HepG2 (cell line): ENCODE measurements around the gene CAP2. TPM values are rescaled to one million over a fixed set of nuclear protein-coding genes. Genes with fewer than 3 reads are reported as not detected.
"Not testable (repeated sequence)": the region's sequence is repeated elsewhere in the genome, so short reads cannot be mapped to it uniquely, and the experiment has no call there.

Experiments used
- ATAC-seq: fragments of 200-7000 bp; cut with Tn5 transposase; 3 replicates; pipeline ENCODE4 v1.9.1; 2020; ENCODE audit warnings: mild to moderate bottlenecking, moderate library complexity
- BruUV-seq: library from RNA; stranded (reverse); fragments of 400-500 nt; replicated peaks from 2 replicates; lab custom pipeline; 2021; lab: Mats Ljungman, UMichigan
- CTCF ChIA-PET: fragments of 300-600 bp; formaldehyde crosslinking; extraction: SDS; loops from one replicate; lab custom pipeline; 2021; ENCODE audit warnings: low total read pairs, inconsistent platforms, low intra/inter-chr PET ratio; lab: Yijun Ruan, JAX
- POLR2A ChIA-PET: fragments of 350-600 bp; sonication (Branson Sonifier 250); formaldehyde crosslinking; loops from one replicate; lab custom pipeline; 2020; ENCODE audit warnings: antibody characterized with exemption, inconsistent platforms; lab: Yijun Ruan, JAX
- DNase-seq: peaks from one replicate; pipeline ENCODE4 v3.0.0-alpha.2; 2015; ENCODE audit warnings: low spot score
- FAIRE-seq: peaks from 3 replicates; lab custom pipeline; 2011; peaks lifted over from hg19 to GRCh38; lab: Jason Lieb, UNC
- H2AFZ ChIP-seq: one replicate; pipeline ENCODE4 v1.6.1; 2011; ENCODE audit warnings: low read length, inconsistent platforms
- H3K27ac ChIP-seq: fragments of 300-600 bp; 3 replicates; pipeline ENCODE4 v1.8.0; 2011; ENCODE audit warnings: mixed run types, mild to moderate bottlenecking, mixed read lengths, low read length, inconsistent platforms; ENCODE audit not compliant: insufficient read depth; ENCODE audit errors: extremely low read length
- H3K27me3 ChIP-seq, 2 experiments: fragments of 200-600 bp in 1 of 2; 2 replicates in 1 of 2; 3 replicates in 1 of 2; pipeline versions ENCODE4 v1.6.0 to v1.8.0; 2011; ENCODE audit warnings: low read length in 2 of 2, mild to moderate bottlenecking in 2 of 2, moderate library complexity in 2 of 2, inconsistent platforms in 1 of 2; ENCODE audit not compliant: insufficient read depth in 2 of 2, control insufficient read depth in 1 of 2
- H3K36me3 ChIP-seq, 2 experiments: fragments of 200-600 bp in 1 of 2; replicated peaks in 1 of 2; 2 replicates in 1 of 2; 3 replicates in 1 of 2; pipeline versions ENCODE4 v1.5.1 to v1.8.0; 2011; ENCODE audit warnings: low read length in 2 of 2, inconsistent platforms in 1 of 2; ENCODE audit not compliant: insufficient read depth in 2 of 2, control insufficient read depth in 1 of 2
- H3K4me1 ChIP-seq: 2 replicates; pipeline ENCODE4 v1.5.1; 2012; ENCODE audit warnings: low read length, inconsistent platforms; ENCODE audit not compliant: insufficient read depth
- H3K4me2 ChIP-seq: 2 replicates; pipeline ENCODE4 v1.6.0; 2011; ENCODE audit warnings: low read depth, low read length, inconsistent platforms
- H3K4me3 ChIP-seq, 3 experiments: fragments of 200-600 bp in 1 of 3; sonication (generic), shearing (Covaris generic) in 1 of 3; replicated peaks in 1 of 3; 2 replicates each; pipeline ENCODE4 v1.5.1; 2011 to 2016; ENCODE audit warnings: low read length in 3 of 3, inconsistent platforms in 2 of 3, low read depth in 2 of 3, mild to moderate bottlenecking in 2 of 3, control low read depth in 1 of 3, mixed read lengths in 1 of 3; ENCODE audit not compliant: insufficient read depth in 1 of 3
- H3K79me2 ChIP-seq: one replicate; pipeline ENCODE4 v1.6.1; 2011; ENCODE audit warnings: low read length, inconsistent platforms; ENCODE audit not compliant: insufficient read depth
- H3K9ac ChIP-seq: 2 replicates; pipeline ENCODE4 v1.6.0; 2011; ENCODE audit warnings: mild to moderate bottlenecking, low read depth, low read length, inconsistent platforms; ENCODE audit not compliant: insufficient read depth
- H3K9me3 ChIP-seq: 2 replicates; pipeline ENCODE4 v1.5.1; 2012; ENCODE audit warnings: mild to moderate bottlenecking, low read length
- H4K20me1 ChIP-seq: 2 replicates; pipeline ENCODE4 v1.6.0; 2011; ENCODE audit warnings: inconsistent platforms, mild to moderate bottlenecking, low read length, moderate library complexity; ENCODE audit not compliant: insufficient read depth
- ATF4 ChIP-seq, 2 experiments: fragments of 450-650 bp in 1 of 2; sonication (generic) in 1 of 2; formaldehyde crosslinking; IDR thresholded peaks; 2 replicates each; pipeline versions ENCODE4 v1.5.0 to v1.8.0; 2020 to 2022; ENCODE audit warnings: mild to moderate bottlenecking in 1 of 2, missing genetic modification reagents in 1 of 2
- ATF7 ChIP-seq, 2 experiments: fragments of 450-650 bp in 1 of 2; sonication (generic) in 1 of 2; formaldehyde crosslinking in 1 of 2; IDR thresholded peaks; 2 replicates each; pipeline versions ENCODE4 v1.4.0 to v1.6.1; 2016 to 2020; ENCODE audit warnings: antibody characterized with exemption in 1 of 2, mild to moderate bottlenecking in 1 of 2, missing genetic modification reagents in 1 of 2
- BCL6 ChIP-seq: IDR thresholded peaks from 2 replicates; pipeline ENCODE4 v1.6.1; 2016; ENCODE audit warnings: missing genetic modification reagents, missing compliant biosample characterization
- HDAC2 ChIP-seq: sonication (generic); formaldehyde crosslinking; IDR thresholded peaks from 2 replicates; pipeline ENCODE4 v1.4.0; 2020; ENCODE audit warnings: missing genetic modification reagents
- HNRNPL ChIP-seq: fragments of 200-400 bp; formaldehyde crosslinking; IDR thresholded peaks from 2 replicates; pipeline ENCODE4 v1.6.1; 2017; ENCODE audit warnings: mild to moderate bottlenecking, low read depth, low read length
- IRX3 ChIP-seq: sonication (generic); formaldehyde crosslinking; IDR thresholded peaks from 2 replicates; pipeline ENCODE4 v1.8.1; 2023; ENCODE audit warnings: mild to moderate bottlenecking, low read depth, missing genetic modification reagents, borderline replicate concordance
- JDP2 ChIP-seq: sonication (generic); formaldehyde crosslinking; IDR thresholded peaks from 2 replicates; pipeline ENCODE4 v1.8.1; 2022; ENCODE audit warnings: missing genetic modification reagents, borderline replicate concordance
- MATR3 ChIP-seq: sonication (generic); formaldehyde crosslinking; IDR thresholded peaks from 2 replicates; pipeline ENCODE4 v1.4.0; 2020; ENCODE audit warnings: missing genetic modification reagents
- MBNL3 ChIP-seq: fragments of 250-450 bp; sonication (Bioruptor Pico); conservative IDR thresholded peaks from 2 replicates; pipeline ENCODE4 v1.8.0; 2022; ENCODE audit warnings: mild to moderate bottlenecking, inconsistent platforms
- NFYB ChIP-seq: sonication (generic); formaldehyde crosslinking; IDR thresholded peaks from 2 replicates; pipeline ENCODE4 v1.4.0; 2020; ENCODE audit warnings: missing genetic modification reagents
- NFYC ChIP-seq: IDR thresholded peaks from 2 replicates; pipeline ENCODE4 v1.6.1; 2016; ENCODE audit warnings: missing genetic modification reagents, missing compliant biosample characterization
- RAD21 ChIP-seq: fragments of 450-650 bp; formaldehyde crosslinking; IDR thresholded peaks from 2 replicates; pipeline ENCODE4 v1.5.0; 2020; ENCODE audit warnings: mild to moderate bottlenecking
- ZBTB43 ChIP-seq: sonication (generic); formaldehyde crosslinking; conservative IDR thresholded peaks from 2 replicates; pipeline ENCODE4 v1.4.0; 2020; ENCODE audit warnings: missing genetic modification reagents
- ZFP82 ChIP-seq: sonication (generic); formaldehyde crosslinking; IDR thresholded peaks from 2 replicates; pipeline ENCODE4 v1.5.1; 2020; ENCODE audit warnings: mild to moderate bottlenecking, missing genetic modification reagents, borderline replicate concordance
- ZMYM4 ChIP-seq: sonication (generic); formaldehyde crosslinking; IDR thresholded peaks from 2 replicates; pipeline ENCODE4 v1.8.1; 2023; ENCODE audit warnings: mild to moderate bottlenecking, missing genetic modification reagents
- ZNF589 ChIP-seq: sonication (generic); formaldehyde crosslinking; conservative IDR thresholded peaks from 2 replicates; pipeline ENCODE4 v1.8.0; 2022; ENCODE audit warnings: mild to moderate bottlenecking, moderate library complexity, missing genetic modification reagents
- ZNF780A ChIP-seq: sonication (generic); formaldehyde crosslinking; IDR thresholded peaks from 2 replicates; pipeline ENCODE4 v1.8.0; 2022; ENCODE audit warnings: mild to moderate bottlenecking, missing genetic modification reagents, moderate library complexity
- WGBS: methylation state at CpG from one replicate; pipeline ENCODE4 v1.1.6; 2017; ENCODE audit warnings: low lambda C conversion rate; 5-methylcytosine and 5-hydroxymethylcytosine counted together
- in situ Hi-C: cut with HindIII; loops from 2 replicates; pipeline ENCODE4 v1.10.0; 2017; ENCODE audit warnings: low pct_unique_long_range_greater_than_20kb; ENCODE audit not compliant: extremely low pct_ligation_motif_present
- intact Hi-C: fragments of 100-400 bp; cut with micrococcal nuclease; formaldehyde crosslinking; loops from one replicate; pipeline ENCODE4 v1.10.0; 2022; ENCODE audit not compliant: unreplicated experiment
- polyA plus RNA-seq, 8 experiments: library from polyadenylated mRNA; depleted of rRNA in 3 of 8; stranded (reverse) in 7 of 8; unstranded in 1 of 8; fragments of >200 nt; fragmentation: Illumina TruSeq in 4 of 8; extraction: Trizol in 4 of 8; gene quantifications; 2 replicates each; pipeline versions ENCODE4 v1.2.1 to v1.2.3, GENCODE V29; 2011 to 2016; ENCODE audit warnings: low read depth in 4 of 8, missing spikeins in 1 of 8, mixed read lengths in 1 of 8; ENCODE audit not compliant: insufficient read depth in 1 of 8
- total RNA-seq, 5 experiments: library from RNA; depleted of rRNA; stranded (reverse); fragments of >200 nt; fragmentation: Illumina TruSeq; extraction: Trizol; gene quantifications; 2 replicates each; pipeline ENCODE4 v1.2.3, GENCODE V29; 2016; ENCODE audit warnings: low read depth in 1 of 5

CAP2 gene
- total and polyA plus RNA-seq, 2 of the 13 experiments (the other 11 are each of a cell fraction or from before 2014, with no cell fraction given), result 7.9 to 53.1 TPM

GRCh38 chr6:17581282-17581681 lies 187.9 kb downstream of the CAP2 start:
- H3K36me3 ChIP-seq, ATAC-seq, CTCF ChIA-PET, H2AFZ ChIP-seq, H3K27me3 ChIP-seq, H3K4me2 ChIP-seq, H3K79me2 ChIP-seq, H3K9ac ChIP-seq, FAIRE-seq, BruUV-seq, H3K27ac ChIP-seq, H3K4me3 ChIP-seq, POLR2A ChIA-PET, H4K20me1 ChIP-seq, DNase-seq: not testable (repeated sequence)
- H3K4me1 ChIP-seq, result peaks cover 17% of the 10 kb centered on the region
- 63% methylated on average over 7 of the region's 7 CpGs for WGBS
- H3K9me3 ChIP-seq, result peaks cover 13% of the 10 kb centered on the region
- in situ Hi-C loops, result loop anchor here (5.0 kb wide), 2 partner anchors 299 to 424 kb away; partner anchors contain the start of gene RBM24
- intact Hi-C loops, result loop anchor here (10.0 kb wide), 1 partner anchor 224 kb away; no protein-coding TSS in a partner anchor
- TF ChIP-seq NFYB (CRISPR knock-in tag), result peak; percentile 71
- peak; percentile 65 for TF ChIP-seq NFYC
- peak; percentile 43; the same call in 1 of the 2 replicates for TF ChIP-seq ZMYM4 (CRISPR knock-in tag)

- no peaks in the 10 kb centered on the region for H3K27me3 ChIP-seq
- in situ Hi-C loops (loop anchor here (5.0 kb wide), 2 partner anchors 302 to 427 kb away; partner anchors contain the start of gene RBM24), intact Hi-C loops (loop anchor here (1.0 to 10.0 kb wide), 3 partner anchors 221 to 428 kb away; partner anchors contain the start of gene RBM24)
- ChIA-PET POLR2A (interaction anchor here (1.1 kb wide), 1 partner anchor 16 kb away, joined by 3 read pairs; the partner anchor contains the start of gene FAM8A1), CTCF (interaction anchor here (1.0 to 3.6 kb wide), 8 partner anchors 16 to 431 kb away, joined by 3 to 55 read pairs (median 6); partner anchors contain the start of genes FAM8A1 and RBM24)
- no peaks in the 10 kb centered on the region for H4K20me1 ChIP-seq
- WGBS, result 10% methylated on average over 5 of the region's 5 CpGs
- peak overlapping the region; percentile 1; the same call in 1 of the 2 replicates for H3K9ac ChIP-seq
- DNase-seq, result no peak
- H3K27ac ChIP-seq, result no peak overlapping the region
- H3K4me2 ChIP-seq, result peak overlapping the region; percentile 72
- peak overlapping the region in 2 of 3 experiments; percentile 34 to 52; a peak in 4 of 6 replicates for H3K4me3 ChIP-seq
- FAIRE-seq, result no peak
- H3K36me3 ChIP-seq, result no peaks in the 10 kb centered on the region
- peak overlapping the region; percentile 74 for H2AFZ ChIP-seq
- peaks cover 30% of the 10 kb centered on the region for H3K4me1 ChIP-seq
- no peaks in the 10 kb centered on the region for H3K79me2 ChIP-seq
- H3K9me3 ChIP-seq, result no peaks in the 10 kb centered on the region
- no TSS peak for BruUV-seq
- no peak for ATAC-seq
- TF ChIP-seq HDAC2 (CRISPR knock-in tag), result no peak
- no peak for TF ChIP-seq MATR3 (CRISPR knock-in tag)
- no peak for TF ChIP-seq BCL6 (CRISPR knock-in tag)
- TF ChIP-seq ZNF589 (CRISPR knock-in tag), result no peak
- peak; percentile 62 for TF ChIP-seq ATF7 (IDR thresholded peaks at IDR 0.05)
- no peak for TF ChIP-seq ATF7 (CRISPR knock-in tag; IDR thresholded peaks at IDR 0.05)
- no peak for TF ChIP-seq RAD21 (CRISPR knock-in tag)
- no peak for TF ChIP-seq ZBTB43 (CRISPR knock-in tag)
- no peak for TF ChIP-seq ZNF780A
- TF ChIP-seq IRX3 (CRISPR knock-in tag), result no peak
- TF ChIP-seq JDP2 (CRISPR knock-in tag), result no peak
- no peak for TF ChIP-seq MBNL3 (CRISPR knock-in tag)
- no peak for TF ChIP-seq HNRNPL
- TF ChIP-seq ATF4 (CRISPR knock-in tag; IDR thresholded peaks at IDR 0.05), result peak in 1 of 2 experiments; percentile 7; a peak in 1 of 4 replicates
- no peak for TF ChIP-seq ZFP82 (CRISPR knock-in tag)
Measured at GRCh38 chr6:17583811-17584210, 190.4 kb downstream of the CAP2 start.
